H9 (cell line): ENCODE measurements around the gene ZC3H18. TPM values are rescaled to one million over a fixed set of nuclear protein-coding genes. Genes with fewer than 3 reads are reported as not detected.
A peak's percentile ranks its signal among the peaks of the same experiment; 100 is the strongest.

Experiments
- DNase-seq: peaks from one replicate; pipeline ENCODE4 v3.0.0-alpha.2; 2017
- H2AFZ ChIP-seq: one replicate; pipeline ENCODE4 v1.6.1; 2013; ENCODE audit warnings: mild to moderate bottlenecking, low read length, control low read depth, moderate library complexity
- H2AK5ac ChIP-seq: 2 replicates; pipeline ENCODE4 v1.6.1; 2013; ENCODE audit warnings: low read length, control low read depth, mixed read lengths; ENCODE audit not compliant: insufficient read length
- H2BK120ac ChIP-seq: one replicate; pipeline ENCODE4 v1.6.1; 2013; ENCODE audit warnings: low read depth, mild to moderate bottlenecking, low read length, control low read depth, inconsistent platforms; ENCODE audit not compliant: poor library complexity, severe bottlenecking
- H2BK12ac ChIP-seq: 2 replicates; pipeline ENCODE4 v1.6.1; 2013; ENCODE audit warnings: low read length, control low read depth, mixed read lengths, low read depth; ENCODE audit not compliant: insufficient read length
- H2BK15ac ChIP-seq: 2 replicates; pipeline ENCODE4 v1.6.1; 2013; ENCODE audit warnings: low read depth, low read length, control low read depth
- H2BK20ac ChIP-seq: one replicate; pipeline ENCODE4 v1.6.1; 2013; ENCODE audit warnings: low read depth, mild to moderate bottlenecking, low read length, control low read depth, inconsistent platforms; ENCODE audit not compliant: poor library complexity, severe bottlenecking
- H2BK5ac ChIP-seq: 2 replicates; pipeline ENCODE4 v1.6.1; 2013; ENCODE audit warnings: low read length, control low read depth, mixed read lengths; ENCODE audit not compliant: insufficient read length
- H3K14ac ChIP-seq: 2 replicates; pipeline ENCODE4 v1.6.1; 2013; ENCODE audit warnings: low read length, control low read depth; ENCODE audit not compliant: insufficient read depth
- H3K18ac ChIP-seq: 2 replicates; pipeline ENCODE4 v1.6.1; 2013; ENCODE audit warnings: low read depth, mild to moderate bottlenecking, mixed read lengths, low read length, control low read depth; ENCODE audit not compliant: insufficient read length
- H3K23ac ChIP-seq: 2 replicates; pipeline ENCODE4 v1.6.1; 2013; ENCODE audit warnings: low read length, control low read depth, mixed read lengths, low read depth; ENCODE audit not compliant: insufficient read length
- H3K23me2 ChIP-seq: 2 replicates; pipeline ENCODE4 v1.6.1; 2013; ENCODE audit warnings: low read depth, mild to moderate bottlenecking, mixed read lengths, low read length, control low read depth; ENCODE audit not compliant: insufficient read length, poor library complexity, severe bottlenecking
- H3K27ac ChIP-seq: 2 replicates; pipeline ENCODE4 v1.5.1; 2013; ENCODE audit warnings: low read length, control low read depth, mixed read lengths, low read depth; ENCODE audit not compliant: insufficient read length
- H3K27me3 ChIP-seq: 2 replicates; pipeline ENCODE4 v1.6.1; 2013; ENCODE audit warnings: low read length, control low read depth, inconsistent platforms; ENCODE audit not compliant: insufficient read depth
- H3K4ac ChIP-seq: 2 replicates; pipeline ENCODE4 v1.6.1; 2013; ENCODE audit warnings: low read depth, mild to moderate bottlenecking, control low read depth, inconsistent platforms, low read length, moderate library complexity
- H3K4me1 ChIP-seq: 2 replicates; pipeline ENCODE4 v1.6.1; 2013; ENCODE audit warnings: low read length, control low read depth, inconsistent platforms; ENCODE audit not compliant: insufficient read depth
- H3K4me2 ChIP-seq: 2 replicates; pipeline ENCODE4 v1.6.1; 2013; ENCODE audit warnings: low read length, control low read depth, mixed read lengths; ENCODE audit not compliant: insufficient read length, insufficient read depth
- H3K56ac ChIP-seq: 2 replicates; pipeline ENCODE4 v1.6.1; 2013; ENCODE audit warnings: low read depth, mild to moderate bottlenecking, mixed read lengths, low read length, control low read depth; ENCODE audit not compliant: insufficient read length
- H3K79me1 ChIP-seq: 2 replicates; pipeline ENCODE4 v1.6.1; 2013; ENCODE audit warnings: low read depth, mild to moderate bottlenecking, moderate library complexity, low read length, control low read depth, inconsistent platforms; ENCODE audit not compliant: insufficient read depth, poor library complexity, severe bottlenecking
- H3K79me2 ChIP-seq: 2 replicates; pipeline ENCODE4 v1.6.1; 2013; ENCODE audit warnings: low read length, control low read depth, inconsistent platforms; ENCODE audit not compliant: insufficient read depth
- H3K9ac ChIP-seq: 2 replicates; pipeline ENCODE4 v1.6.1; 2013; ENCODE audit warnings: low read length, control low read depth, mixed read lengths; ENCODE audit not compliant: insufficient read length; ENCODE audit errors: extremely low read depth
- H3K9me3 ChIP-seq: one replicate; pipeline ENCODE4 v1.6.1; 2013; ENCODE audit warnings: low read depth, low read length, inconsistent platforms; ENCODE audit not compliant: control insufficient read depth
- H3T11ph ChIP-seq: one replicate; pipeline ENCODE4 v1.6.1; 2013; ENCODE audit warnings: mild to moderate bottlenecking, low read length, control low read depth, inconsistent platforms
- H4K20me1 ChIP-seq: one replicate; pipeline ENCODE4 v1.6.1; 2013; ENCODE audit not compliant: control insufficient read depth, insufficient read length, insufficient read depth
- H4K5ac ChIP-seq: 2 replicates; pipeline ENCODE4 v1.6.1; 2013; ENCODE audit warnings: low read depth, mild to moderate bottlenecking, mixed read lengths, low read length, control low read depth; ENCODE audit not compliant: insufficient read length
- H4K8ac ChIP-seq: replicated peaks from 2 replicates; pipeline ENCODE4 v1.6.1; 2013; ENCODE audit warnings: low read length, control low read depth, mixed read lengths, low read depth; ENCODE audit not compliant: insufficient read length
- H4K91ac ChIP-seq: 2 replicates; pipeline ENCODE4 v1.6.1; 2013; ENCODE audit warnings: low read depth, mild to moderate bottlenecking, moderate library complexity, mixed read lengths, low read length, control low read depth; ENCODE audit not compliant: insufficient read length
- H3K27ac Mint-ChIP-seq, 3 experiments: 2 replicates in 2 of 3; 3 replicates in 1 of 3; pipeline ENCODE4 v1.8.0; 2020 to 2021; ENCODE audit warnings: mixed read lengths in 3 of 3, mild to moderate bottlenecking in 1 of 3, moderate library complexity in 1 of 3
- H3K27me3 Mint-ChIP-seq: 2 replicates; pipeline ENCODE4 v1.8.0; 2021; ENCODE audit warnings: low read depth, mild to moderate bottlenecking, moderate library complexity, mixed read lengths
- H3K36me3 Mint-ChIP-seq, 3 experiments: 2 replicates in 2 of 3; 3 replicates in 1 of 3; pipeline ENCODE4 v1.8.0; 2020 to 2021; ENCODE audit warnings: low read depth in 3 of 3, mixed read lengths in 3 of 3; ENCODE audit not compliant: insufficient read depth in 1 of 3
- H3K4me1 Mint-ChIP-seq, 2 experiments: 2 replicates each; pipeline ENCODE4 v1.8.0; 2020; ENCODE audit warnings: mixed read lengths in 2 of 2
- H3K4me3 Mint-ChIP-seq, 2 experiments: 2 replicates in 1 of 2; 3 replicates in 1 of 2; pipeline ENCODE4 v1.8.0; 2020 to 2021; ENCODE audit warnings: mild to moderate bottlenecking in 2 of 2, mixed read lengths in 2 of 2, moderate library complexity in 1 of 2
- H3K9me3 Mint-ChIP-seq, 2 experiments: 2 replicates in 1 of 2; 3 replicates in 1 of 2; pipeline ENCODE4 v1.8.0; 2020; ENCODE audit warnings: mild to moderate bottlenecking in 2 of 2, mixed read lengths in 2 of 2, moderate library complexity in 1 of 2
- CTCF ChIP-seq: fragments of 200-600 bp; sonication (generic); conservative IDR thresholded peaks from 3 replicates; pipeline ENCODE4 v1.8.0; 2021; ENCODE audit warnings: antibody characterized with exemption, mild to moderate bottlenecking
- WGBS: extraction: QIAGEN DNeasy Blood & Tissue Kit; methylation state at CpG from one replicate; pipeline ENCODE4 v1.1.7; 2013; ENCODE audit warnings: missing lambda C conversion rate, low lambda C conversion rate, mixed read lengths; ENCODE audit not compliant: insufficient read length; ENCODE audit errors: extremely low coverage; 5-methylcytosine and 5-hydroxymethylcytosine counted together
- total RNA-seq: library from RNA; stranded (reverse); gene quantifications from 2 replicates; pipeline ENCODE4 v1.2.1, GENCODE V29; 2021

The ZC3H18 gene
- total RNA-seq, 1 experiment from 2014 or later: 69.7 TPM

GRCh38 chr16:88628512-88628974 is 58.3 kb downstream of the ZC3H18 start:
- Mint-ChIP-seq H3K4me3 (no peak overlapping the region), H3K27me3 (no peaks in the 10 kb centered on the region), H3K36me3 (peaks cover 16 to 66% (median 60%) of the 10 kb centered on the region in 3 experiments; a peak in 6 of 7 replicates), H3K4me1 (peaks cover 0 to 20% of the 10 kb centered on the region in 2 experiments; a peak in 3 of 4 replicates), H3K27ac (peak overlapping the region; percentile 62 to 85 (median 74); a peak in 3 of 7 replicates), H3K9me3 (no peaks in the 10 kb centered on the region; a peak in 1 of 5 replicates)
- H3K79me1 ChIP-seq: no peaks in the 10 kb centered on the region
- WGBS: no CpG with 5 or more reads among the region's 12 CpGs
- H3K4me2 ChIP-seq: no peak overlapping the region
- no peak overlapping the region for H3K27ac ChIP-seq
- H4K91ac ChIP-seq: no peak overlapping the region
- H3K56ac ChIP-seq: no peak overlapping the region
- H3K9ac ChIP-seq: no peak overlapping the region
- H4K5ac ChIP-seq: no peak overlapping the region
- no peaks in the 10 kb centered on the region for H3K27me3 ChIP-seq
- no peak overlapping the region for H3K18ac ChIP-seq
- H2BK12ac ChIP-seq: no peak overlapping the region
- no peaks in the 10 kb centered on the region for H3K79me2 ChIP-seq
- H3T11ph ChIP-seq: no peak overlapping the region
- no peak overlapping the region for H2AFZ ChIP-seq
- H4K20me1 ChIP-seq: no peaks in the 10 kb centered on the region
- H3K23ac ChIP-seq: no peak overlapping the region
- no peak overlapping the region for H2BK5ac ChIP-seq
- no peak overlapping the region for H2AK5ac ChIP-seq
- H4K8ac ChIP-seq: no peak overlapping the region
- peak; percentile 88 for TF ChIP-seq CTCF
- no peak overlapping the region for H2BK120ac ChIP-seq
- H3K9me3 ChIP-seq: no peaks in the 10 kb centered on the region
- H2BK15ac ChIP-seq: no peak overlapping the region
- peak; percentile 90 for DNase-seq
- H3K14ac ChIP-seq: no peak overlapping the region; the same call in 1 of the 2 replicates
- no peak overlapping the region for H3K4ac ChIP-seq
- no peaks in the 10 kb centered on the region for H3K4me1 ChIP-seq
- no peaks in the 10 kb centered on the region for H3K23me2 ChIP-seq
- H2BK20ac ChIP-seq: no peak overlapping the region
